PFSK-1 (cell line): ENCODE measurements around the gene SYNE2.

Experiments used
- FOXP2 ChIP-seq: optimal IDR thresholded peaks from 2 replicates; pipeline ENCODE3; 2011; ENCODE audit warnings: borderline replicate concordance, control low read depth, inconsistent platforms; ENCODE audit not compliant: insufficient read depth; ENCODE audit errors: extremely low read length, extremely low read depth
- SIN3A ChIP-seq: IDR thresholded peaks from 2 replicates; pipeline ENCODE4 v1.6.1; 2012; ENCODE audit warnings: mild to moderate bottlenecking, low read length, moderate library complexity, borderline replicate concordance; ENCODE audit not compliant: insufficient read depth

GRCh38 chr14:63986789-63987533 lies 134.2 kb downstream of the SYNE2 start:
- no peak for TF ChIP-seq FOXP2
- TF ChIP-seq SIN3A = no peak
